Stimulated activated naive CD8-positive, alpha-beta T cell treated with anti-CD3 and anti-CD28 coated beads, Interleukin-15, Interleukin-2, amounts not matched to agents 100 ng/mL and 50 ng/mL, for 24 hours (primary cell): ENCODE data around the gene FRMD4A.

Experiments
- H3K27ac Mint-ChIP-seq: one replicate; pipeline ENCODE4 v1.8.0; 2021; ENCODE audit warnings: mild to moderate bottlenecking, mixed read lengths
- H3K27me3 Mint-ChIP-seq: one replicate; pipeline ENCODE4 v1.8.0; 2021; ENCODE audit warnings: mixed read lengths
- H3K36me3 Mint-ChIP-seq: one replicate; pipeline ENCODE4 v1.8.0; 2021; ENCODE audit warnings: low read depth, mixed read lengths
- H3K4me1 Mint-ChIP-seq: one replicate; pipeline ENCODE4 v1.8.0; 2021; ENCODE audit warnings: low read depth, mixed read lengths
- H3K4me3 Mint-ChIP-seq: one replicate; pipeline ENCODE4 v1.8.0; 2021; ENCODE audit warnings: mild to moderate bottlenecking, mixed read lengths
- H3K9me3 Mint-ChIP-seq: one replicate; pipeline ENCODE4 v1.8.0; 2021; ENCODE audit warnings: mixed read lengths

FRMD4A gene

DNA sequence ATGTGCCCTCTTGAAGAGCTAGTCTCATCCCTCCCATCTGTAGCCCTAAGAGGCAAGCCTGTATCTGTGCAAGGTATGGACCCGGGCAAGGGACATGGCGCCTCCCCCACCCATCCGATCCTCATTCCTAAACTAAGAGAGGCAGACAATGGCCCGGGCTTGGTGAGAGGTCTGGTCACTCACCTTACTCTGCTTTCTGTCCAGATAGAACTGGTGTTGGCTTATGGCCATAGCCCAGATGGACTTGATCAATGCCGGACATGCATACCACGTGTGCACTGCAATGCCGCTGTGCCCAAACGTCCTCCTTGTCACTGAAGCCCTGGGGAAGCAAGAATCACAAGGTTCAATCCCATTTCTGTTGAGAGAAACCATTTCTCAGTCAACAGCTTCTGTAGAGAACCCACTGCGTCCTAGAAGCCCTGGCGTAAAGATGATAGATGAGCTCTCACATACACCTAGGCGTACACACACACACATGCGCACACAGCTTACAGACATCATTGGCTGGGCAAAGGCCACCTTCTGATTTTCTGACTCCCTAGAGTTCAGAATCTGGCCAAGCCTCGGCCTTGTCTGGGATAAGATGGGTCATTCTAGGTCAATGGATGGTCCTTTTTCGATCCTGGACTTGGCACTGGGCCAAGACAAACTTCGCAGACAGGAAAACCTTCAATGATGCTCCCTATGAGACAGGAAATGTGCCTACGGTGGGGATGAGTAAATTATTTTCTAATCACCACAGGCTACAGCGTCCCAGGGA is 629.4 kb downstream of the FRMD4A start:
- Mint-ChIP-seq H3K27me3 (peaks cover 24% of the 10 kb centered on the region), H3K4me3 (no peak overlapping the region), H3K36me3 (no peaks in the 10 kb centered on the region), H3K9me3 (no peaks in the 10 kb centered on the region), H3K27ac (no peak overlapping the region), H3K4me1 (no peaks in the 10 kb centered on the region)

DNA sequence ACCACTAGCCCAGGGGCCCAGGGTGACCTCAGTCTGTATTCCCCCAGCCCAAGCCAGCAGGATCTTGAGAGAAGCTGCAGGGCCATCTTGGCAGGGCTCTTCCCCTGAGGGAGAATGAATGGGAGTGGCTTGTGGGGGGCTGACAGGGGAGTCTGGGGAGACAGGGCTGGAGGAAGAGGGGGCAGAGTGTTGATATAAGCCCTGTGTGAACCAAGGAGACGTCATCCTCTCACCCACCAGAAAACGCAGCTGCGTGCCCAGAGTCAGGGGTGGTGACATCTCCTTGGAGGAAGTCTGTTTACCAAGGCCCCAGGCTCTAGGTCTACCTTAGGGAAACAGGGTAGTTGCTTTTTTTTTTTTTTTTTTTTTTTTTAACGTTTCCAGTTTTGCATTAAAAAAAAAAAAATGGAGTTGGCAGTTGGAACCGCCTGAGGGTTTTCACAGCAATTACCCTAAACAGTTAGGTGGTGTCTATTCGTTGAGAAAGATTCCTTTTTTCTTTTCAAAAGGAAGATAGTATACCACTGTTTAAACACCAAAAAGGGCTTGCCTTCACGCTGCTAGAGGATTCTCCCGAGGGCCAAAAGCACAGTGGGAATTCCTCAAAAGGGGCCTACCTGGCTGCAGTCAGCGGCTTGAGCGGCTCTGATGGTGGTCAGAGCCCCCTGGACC is 630.1 kb downstream of the FRMD4A start:
- H3K9me3 Mint-ChIP-seq = no peaks in the 10 kb centered on the region
- H3K4me1 Mint-ChIP-seq = no peaks in the 10 kb centered on the region
- H3K36me3 Mint-ChIP-seq = no peaks in the 10 kb centered on the region
- no peak overlapping the region for H3K27ac Mint-ChIP-seq
- H3K27me3 Mint-ChIP-seq = peaks cover 17% of the 10 kb centered on the region
- H3K4me3 Mint-ChIP-seq = no peak overlapping the region

DNA sequence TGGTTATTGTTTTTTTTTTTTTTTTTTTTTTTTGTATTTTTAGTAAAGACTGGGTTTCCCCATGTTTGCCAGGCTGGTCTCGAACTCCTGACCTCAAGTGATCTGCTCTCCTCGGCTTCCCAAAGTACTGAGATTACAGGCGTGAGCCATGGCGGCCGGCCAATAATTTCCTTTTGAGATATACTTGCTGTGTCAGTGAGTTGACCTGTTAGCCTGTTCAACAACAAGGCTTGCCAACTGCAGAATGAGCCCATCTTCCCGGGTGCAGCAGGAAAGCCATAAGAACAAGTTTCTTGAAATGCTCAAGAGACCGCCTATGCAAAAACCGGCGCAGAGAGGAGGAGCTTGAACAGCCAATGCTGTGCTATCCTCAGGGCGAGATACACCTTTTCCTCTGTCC is 631.5 kb downstream of the FRMD4A start:
- H3K4me3 Mint-ChIP-seq = no peak overlapping the region

DNA sequence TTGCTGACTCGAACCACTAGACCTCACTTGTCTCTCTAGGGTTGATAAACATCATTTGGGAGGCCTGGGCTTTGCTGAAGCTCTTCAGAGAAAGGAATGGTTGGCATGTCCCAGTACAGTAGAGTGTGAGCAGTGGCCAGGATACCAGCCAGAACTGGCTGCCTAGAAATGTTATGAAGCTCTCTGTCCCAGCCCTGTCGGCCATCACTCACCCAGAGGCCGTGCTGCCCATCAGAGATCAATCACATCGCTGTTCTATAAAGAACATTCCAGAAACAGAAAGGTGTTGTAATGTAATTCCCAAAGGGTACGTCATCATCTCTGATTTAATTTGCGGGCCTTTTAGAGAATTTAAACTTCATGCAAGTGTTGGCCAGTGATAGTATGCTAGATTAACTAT is 632.5 kb downstream of the FRMD4A start:
- Mint-ChIP-seq H3K9me3 (no peaks in the 10 kb centered on the region), H3K4me3 (no peak overlapping the region), H3K27me3 (peaks cover 6% of the 10 kb centered on the region), H3K36me3 (no peaks in the 10 kb centered on the region), H3K27ac (no peak overlapping the region), H3K4me1 (no peaks in the 10 kb centered on the region)

More for the DNA sequence above, 631.5 kb downstream of the FRMD4A start:
- Mint-ChIP-seq H3K27me3 (peaks cover 9% of the 10 kb centered on the region), H3K4me1 (no peaks in the 10 kb centered on the region), H3K36me3 (no peaks in the 10 kb centered on the region), H3K9me3 (no peaks in the 10 kb centered on the region), H3K27ac (no peak overlapping the region)

DNA sequence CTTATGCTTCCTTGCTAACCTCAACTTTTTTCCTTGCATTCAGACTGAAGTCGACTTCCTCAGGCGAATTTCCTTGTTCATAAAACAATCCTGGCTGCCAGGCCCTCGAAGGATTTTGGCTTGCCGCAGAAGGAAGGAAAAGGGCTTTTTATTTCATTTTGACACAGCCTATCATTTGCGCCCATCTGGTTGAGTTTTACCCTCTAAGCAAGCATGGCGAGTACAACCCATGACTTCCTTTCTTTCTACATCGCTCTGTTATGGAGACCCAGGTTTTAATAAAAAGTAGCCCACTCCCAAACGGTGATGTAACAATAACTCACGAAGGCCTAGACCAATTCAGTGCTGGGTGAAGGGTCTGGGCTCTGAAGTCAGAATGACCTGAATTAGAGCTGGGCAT is 634.7 kb downstream of the FRMD4A start:
- H3K27ac Mint-ChIP-seq = no peak overlapping the region
- no peak overlapping the region for H3K4me3 Mint-ChIP-seq
- no peaks in the 10 kb centered on the region for H3K36me3 Mint-ChIP-seq
- no peaks in the 10 kb centered on the region for H3K4me1 Mint-ChIP-seq
- H3K27me3 Mint-ChIP-seq = peaks cover under 1% of the 10 kb centered on the region
- H3K9me3 Mint-ChIP-seq = no peaks in the 10 kb centered on the region

DNA sequence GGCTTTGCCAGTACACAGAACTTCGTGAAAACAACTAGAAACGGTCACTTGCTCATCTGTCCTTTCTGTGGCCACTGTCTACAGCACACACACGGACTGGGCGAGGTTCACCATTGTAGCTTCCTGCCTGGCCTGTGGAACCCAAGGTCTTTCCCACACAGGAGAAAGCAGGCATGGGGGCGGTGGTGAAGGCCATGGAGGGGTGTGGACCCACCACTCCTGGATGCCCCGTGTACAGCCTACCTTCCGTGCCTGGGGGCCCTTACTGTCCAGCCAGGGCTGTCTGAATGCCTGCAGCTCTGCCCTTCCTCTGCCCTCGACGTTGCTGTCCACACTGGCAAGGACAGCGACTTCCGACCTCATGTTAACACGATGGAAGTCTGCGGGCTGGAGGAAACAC is 635.1 kb downstream of the FRMD4A start:
- H3K4me1 Mint-ChIP-seq = no peaks in the 10 kb centered on the region
- H3K9me3 Mint-ChIP-seq = no peaks in the 10 kb centered on the region
- H3K27ac Mint-ChIP-seq = no peak overlapping the region
- H3K4me3 Mint-ChIP-seq = no peak overlapping the region
- H3K36me3 Mint-ChIP-seq = no peaks in the 10 kb centered on the region
- no peaks in the 10 kb centered on the region for H3K27me3 Mint-ChIP-seq

DNA sequence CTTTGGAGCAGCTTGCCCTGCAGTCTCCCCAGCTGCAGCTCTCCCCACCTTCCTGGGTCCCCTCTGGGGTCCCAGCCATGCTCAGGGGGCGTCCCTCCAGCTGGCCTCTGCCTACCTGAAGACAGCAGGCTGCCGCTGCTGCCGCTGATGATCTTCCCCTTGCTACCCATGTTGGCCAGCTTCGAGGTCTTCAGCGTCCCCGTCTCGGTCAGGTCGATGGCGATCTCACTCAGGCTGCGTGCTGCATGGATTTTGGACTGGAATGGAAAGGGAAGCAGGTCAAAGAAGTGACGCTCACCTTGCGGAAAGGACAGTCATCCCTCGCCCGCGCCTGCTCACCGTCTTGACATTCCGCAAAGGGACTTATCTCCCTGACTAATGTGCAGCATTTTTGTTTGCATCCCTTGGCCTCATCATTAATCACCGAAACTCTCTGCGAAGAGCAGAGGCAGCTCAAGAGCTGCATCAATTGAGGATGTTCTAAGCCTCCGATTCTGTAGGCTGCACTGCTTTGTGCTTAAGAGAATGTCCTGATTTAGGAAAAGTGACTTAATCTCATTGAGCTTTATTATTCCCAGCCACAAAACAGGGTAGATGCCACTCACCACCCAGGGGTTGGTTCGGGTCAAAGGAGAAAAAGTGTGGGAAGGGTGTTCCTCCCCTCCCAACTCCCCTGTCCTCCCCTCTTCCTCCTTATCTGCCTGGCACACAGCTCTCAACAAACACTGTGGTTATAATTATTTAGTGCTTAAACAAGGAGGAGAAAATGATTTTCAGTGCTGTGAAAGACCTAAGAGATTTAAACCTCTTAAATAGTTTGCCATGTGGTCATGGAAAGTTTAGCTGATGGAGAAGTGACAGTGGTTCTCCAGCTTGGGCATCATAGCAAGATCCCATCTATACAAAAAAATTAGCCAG is 636.7 kb downstream of the FRMD4A start:
- H3K4me1 Mint-ChIP-seq = no peaks in the 10 kb centered on the region
- H3K4me3 Mint-ChIP-seq = no peak overlapping the region
- no peak overlapping the region for H3K27ac Mint-ChIP-seq
- no peaks in the 10 kb centered on the region for H3K36me3 Mint-ChIP-seq
- no peaks in the 10 kb centered on the region for H3K27me3 Mint-ChIP-seq
- H3K9me3 Mint-ChIP-seq = no peaks in the 10 kb centered on the region

DNA sequence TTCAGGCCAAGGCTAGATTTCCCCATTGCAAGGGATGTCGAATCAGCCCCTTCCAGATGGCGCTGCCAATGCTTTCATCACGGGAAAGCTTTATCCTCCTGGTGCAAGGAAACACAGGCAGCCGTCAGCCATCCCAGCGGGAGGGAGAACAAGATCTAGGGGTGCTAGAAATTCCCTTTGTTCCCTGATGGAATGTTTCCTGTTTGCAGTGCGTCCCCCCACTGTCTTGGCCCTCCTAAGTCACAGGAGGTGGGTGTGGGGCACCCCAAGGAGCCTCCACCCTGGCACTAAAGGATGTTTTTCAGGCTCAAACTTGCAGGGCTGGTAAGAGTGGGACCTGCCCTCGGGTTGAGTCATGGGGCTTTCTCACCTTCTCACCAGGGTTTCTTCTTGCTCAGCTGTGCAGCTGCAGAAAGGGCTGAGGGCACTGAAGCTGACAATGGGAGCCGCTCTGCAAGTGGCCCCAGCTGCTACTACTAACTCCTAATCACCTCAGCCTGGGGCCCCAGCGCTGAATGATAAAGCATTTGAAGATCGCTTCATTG is 640.4 kb downstream of the FRMD4A start:
- no peak overlapping the region for H3K4me3 Mint-ChIP-seq
- H3K27ac Mint-ChIP-seq = no peak overlapping the region
- H3K36me3 Mint-ChIP-seq = no peaks in the 10 kb centered on the region
- H3K4me1 Mint-ChIP-seq = no peaks in the 10 kb centered on the region
- H3K27me3 Mint-ChIP-seq = no peaks in the 10 kb centered on the region
- no peaks in the 10 kb centered on the region for H3K9me3 Mint-ChIP-seq

DNA sequence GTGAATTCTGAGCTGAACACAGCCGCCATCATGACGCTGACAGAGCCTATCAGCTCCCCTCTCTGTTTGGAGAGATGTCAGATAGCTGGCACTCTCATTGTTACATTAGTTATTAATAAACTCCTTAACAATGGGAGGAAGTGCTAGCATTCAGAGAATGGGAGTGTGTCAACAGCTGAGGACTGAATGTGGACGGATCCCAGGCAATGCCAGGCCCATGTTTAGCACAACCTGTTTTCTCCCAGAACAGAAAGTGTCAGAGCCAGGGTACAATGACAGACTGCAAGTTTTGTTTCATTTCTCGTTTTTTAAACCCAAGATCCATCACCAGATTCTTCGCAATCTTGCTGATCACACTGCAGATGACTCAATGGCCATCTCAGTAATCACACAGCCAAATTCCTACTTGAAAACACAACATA is 644.4 kb downstream of the FRMD4A start:
- Mint-ChIP-seq H3K9me3 (no peaks in the 10 kb centered on the region), H3K27me3 (no peaks in the 10 kb centered on the region), H3K36me3 (no peaks in the 10 kb centered on the region), H3K4me1 (no peaks in the 10 kb centered on the region), H3K27ac (no peak overlapping the region), H3K4me3 (no peak overlapping the region)

DNA sequence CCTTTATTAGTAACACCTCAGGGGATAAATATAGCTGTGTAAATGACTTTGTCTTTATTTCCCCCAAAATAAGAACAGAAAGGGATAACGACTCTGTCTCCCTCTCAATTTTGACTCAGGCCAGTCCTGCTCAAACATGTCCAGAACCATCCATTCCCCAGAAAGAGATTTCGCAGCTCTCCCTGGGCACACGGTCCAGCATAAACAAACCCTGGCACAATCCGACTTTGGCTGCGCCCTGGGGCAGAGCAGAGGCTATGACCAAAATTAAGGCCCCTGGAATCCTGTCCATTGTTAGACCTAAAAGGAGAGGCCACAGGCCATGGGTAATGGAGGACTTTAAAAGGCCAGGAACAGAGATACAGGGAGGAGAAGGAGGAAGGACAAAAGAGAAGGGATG is 644.8 kb downstream of the FRMD4A start:
- H3K4me3 Mint-ChIP-seq = no peak overlapping the region
- H3K9me3 Mint-ChIP-seq = no peaks in the 10 kb centered on the region
- peaks cover 3% of the 10 kb centered on the region for H3K27me3 Mint-ChIP-seq

DNA sequence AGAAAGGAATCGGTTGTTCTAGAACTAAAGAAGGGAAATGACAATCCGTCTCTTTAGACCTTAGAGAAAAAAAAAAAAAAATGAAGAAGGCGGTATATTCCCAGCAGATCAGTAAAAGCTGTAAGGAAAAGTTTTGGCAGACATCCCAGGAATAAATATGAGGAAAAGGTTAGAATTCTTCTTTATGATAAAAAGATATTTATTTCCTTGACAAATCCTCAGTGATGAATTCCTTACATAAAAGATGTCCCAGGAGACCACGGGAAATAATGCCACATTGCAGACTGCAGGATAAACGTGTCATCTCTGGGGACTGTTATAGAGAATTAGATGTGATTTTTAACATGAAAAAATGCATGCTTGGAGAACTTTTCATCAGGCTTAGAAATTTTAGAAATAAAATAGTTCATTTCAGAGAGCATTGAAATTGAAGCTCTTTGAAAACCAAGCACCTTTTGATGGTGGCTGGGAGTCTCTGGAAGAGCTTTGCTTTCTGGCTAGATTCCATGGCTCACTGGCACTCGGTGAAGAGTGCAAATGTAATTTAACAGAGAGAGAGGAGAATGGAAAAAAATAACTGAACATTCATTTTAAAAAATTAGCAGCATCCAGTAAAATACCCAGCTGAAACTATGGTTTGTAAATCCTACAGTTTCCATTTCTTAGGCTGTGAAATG is 645.8 kb downstream of the FRMD4A start:
- peaks cover 5% of the 10 kb centered on the region for H3K27me3 Mint-ChIP-seq
- H3K27ac Mint-ChIP-seq = no peak overlapping the region
- no peaks in the 10 kb centered on the region for H3K9me3 Mint-ChIP-seq
- no peaks in the 10 kb centered on the region for H3K4me1 Mint-ChIP-seq
- no peak overlapping the region for H3K4me3 Mint-ChIP-seq
- no peaks in the 10 kb centered on the region for H3K36me3 Mint-ChIP-seq

More for the DNA sequence above, 644.8 kb downstream of the FRMD4A start:
- H3K36me3 Mint-ChIP-seq = no peaks in the 10 kb centered on the region
- no peaks in the 10 kb centered on the region for H3K4me1 Mint-ChIP-seq
- H3K27ac Mint-ChIP-seq = no peak overlapping the region

DNA sequence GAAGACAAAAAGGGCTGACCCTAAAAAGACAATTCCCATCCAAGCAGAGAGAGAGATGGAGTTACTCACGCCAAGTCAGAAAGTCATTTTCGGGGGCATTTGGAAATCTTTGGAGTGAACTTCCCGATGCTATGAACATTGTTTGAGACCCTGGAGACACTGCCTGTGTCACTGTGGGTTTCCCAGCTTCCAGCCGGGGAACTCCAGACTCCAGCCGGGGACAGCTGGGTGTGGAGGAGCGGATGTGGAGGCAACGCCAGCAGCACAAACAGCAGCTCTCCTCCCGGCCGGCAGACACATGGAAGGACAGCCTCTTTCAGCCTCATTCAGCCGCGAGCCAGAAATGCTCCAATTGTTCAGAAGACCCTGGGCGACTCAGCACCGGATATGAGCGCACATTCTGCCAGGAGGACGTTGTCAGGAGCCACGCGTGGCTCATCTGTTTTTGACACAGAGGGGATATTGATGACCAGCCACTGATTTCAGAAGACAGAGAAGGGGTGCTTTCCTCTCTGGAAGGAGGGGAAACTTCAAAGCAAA is 646.4 kb downstream of the FRMD4A start:
- Mint-ChIP-seq H3K27ac (no peak overlapping the region), H3K9me3 (no peaks in the 10 kb centered on the region), H3K36me3 (no peaks in the 10 kb centered on the region), H3K4me3 (no peak overlapping the region), H3K4me1 (no peaks in the 10 kb centered on the region), H3K27me3 (peaks cover 5% of the 10 kb centered on the region)

DNA sequence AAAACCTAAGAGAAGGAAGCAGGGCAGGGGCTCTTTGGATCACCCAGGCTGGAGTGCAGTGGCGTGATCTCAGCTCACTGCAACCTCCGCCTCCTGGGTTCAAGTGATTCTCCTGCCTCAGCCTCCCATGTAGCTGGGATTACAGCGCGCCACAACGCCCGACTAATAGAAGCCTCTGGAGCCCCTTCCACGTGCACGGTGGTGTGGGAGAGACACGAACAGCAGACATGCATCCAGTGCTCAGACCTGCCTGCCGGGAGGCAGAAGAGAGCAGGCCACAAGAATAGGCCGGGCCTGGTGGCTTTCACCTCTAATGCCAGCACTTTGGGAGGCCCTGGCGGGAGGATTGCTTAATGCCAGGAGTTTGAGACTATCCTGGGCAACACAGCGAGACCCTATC is 647.7 kb downstream of the FRMD4A start:
- Mint-ChIP-seq H3K4me1 (no peaks in the 10 kb centered on the region), H3K4me3 (no peak overlapping the region), H3K27ac (no peak overlapping the region), H3K36me3 (no peaks in the 10 kb centered on the region), H3K27me3 (peaks cover 5% of the 10 kb centered on the region), H3K9me3 (no peaks in the 10 kb centered on the region)

DNA sequence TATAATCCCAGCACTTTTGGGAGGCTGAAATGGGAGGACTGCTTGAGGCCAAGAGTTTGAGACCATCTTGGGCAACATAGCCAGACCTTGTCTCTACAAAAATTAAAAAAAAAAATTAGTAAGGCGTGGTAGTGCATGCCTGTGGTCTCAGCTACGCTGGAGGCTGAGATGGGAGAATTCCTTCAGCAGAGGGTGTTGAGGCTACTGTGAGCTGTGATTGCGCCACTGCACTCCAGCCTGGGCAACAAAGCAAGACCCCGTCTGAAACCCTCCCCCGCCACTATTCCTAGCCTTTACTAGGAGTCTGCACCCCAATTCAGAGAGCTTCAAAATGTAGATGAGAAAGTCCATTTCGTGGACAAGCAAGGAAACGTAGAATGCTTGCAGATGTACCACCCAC is 648.8 kb downstream of the FRMD4A start:
- no peaks in the 10 kb centered on the region for H3K36me3 Mint-ChIP-seq
- no peak overlapping the region for H3K27ac Mint-ChIP-seq
- H3K4me3 Mint-ChIP-seq = no peak overlapping the region
- no peaks in the 10 kb centered on the region for H3K9me3 Mint-ChIP-seq
- no peaks in the 10 kb centered on the region for H3K4me1 Mint-ChIP-seq
- peaks cover 12% of the 10 kb centered on the region for H3K27me3 Mint-ChIP-seq
